ENCODE results near the gene ADAMTSL3. TPM values are rescaled to one million over a fixed set of nuclear protein-coding genes. Genes with fewer than 3 reads are reported as not detected.
"Not testable (repeated sequence)": the region's sequence is repeated elsewhere in the genome, so short reads cannot be mapped to it uniquely, and the experiment has no call there.

The ADAMTSL3 gene
- total RNA-seq, 4 donors from 2014 or later: 3.1 to 48.2 (median 24.6) TPM

DNA sequence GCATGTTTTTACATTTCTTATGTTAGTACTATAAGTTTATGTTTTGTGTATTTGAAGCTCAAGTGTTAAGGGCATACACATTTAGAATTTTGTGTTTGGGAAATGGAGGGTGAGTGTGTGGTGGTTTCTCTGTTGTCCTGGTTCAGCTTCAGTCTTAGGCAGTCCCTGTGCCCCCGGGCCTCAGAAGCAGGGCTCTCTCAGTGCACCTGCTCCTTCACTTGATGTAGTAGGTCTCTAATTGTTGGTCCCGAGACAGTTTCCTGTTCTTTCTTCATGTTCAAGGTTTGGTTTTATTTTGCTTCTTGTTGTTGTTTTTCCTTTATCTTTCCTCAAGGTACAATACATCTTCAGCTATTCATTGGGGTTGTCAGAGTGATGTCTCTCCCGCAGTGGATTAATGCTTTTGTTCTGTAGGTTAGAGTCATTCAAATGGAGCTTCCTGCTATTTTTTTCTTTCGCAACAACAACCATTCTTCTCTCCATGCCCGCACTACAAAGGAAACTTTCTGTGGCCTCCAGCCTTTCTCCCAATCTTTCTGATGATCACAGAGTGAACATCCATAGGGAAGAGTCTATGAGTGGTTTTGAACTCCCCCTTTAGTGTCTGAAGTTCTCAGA is 403.9 kb downstream of the ADAMTSL3 start:
- Histone ChIP-seq H3K9me3 (peaks cover 0 to 11% of the 10 kb centered on the region in 2 donors), H3K27ac (no peak overlapping the region), H3K4me3 (no peak overlapping the region), H3K27me3 (no peaks in the 10 kb centered on the region), H3K36me3 (no peaks in the 10 kb centered on the region), H3K4me1 (no peaks in the 10 kb centered on the region)
- no peak for DNase-seq
- intact Hi-C loops (cut with DNase I; ENCODE audit: low total_unique reads): no loop called here
- no peak for TF ChIP-seq POLR2A (IDR thresholded peaks at IDR 0.05)
- no peak for TF ChIP-seq CTCF (IDR thresholded peaks at IDR 0.05)

GRCh38 chr15:84063674-84064073 is 409.8 kb downstream of the ADAMTSL3 start:
- intact Hi-C loops (cut with DNase I; ENCODE audit: low total_unique reads); H3K27ac ChIP-seq; H3K4me1 ChIP-seq; H3K36me3 ChIP-seq; H3K27me3 ChIP-seq; DNase-seq; H3K4me3 ChIP-seq: not testable (repeated sequence)
- H3K9me3 ChIP-seq: peaks cover 0 to 15% of the 10 kb centered on the region in 2 donors

DNA sequence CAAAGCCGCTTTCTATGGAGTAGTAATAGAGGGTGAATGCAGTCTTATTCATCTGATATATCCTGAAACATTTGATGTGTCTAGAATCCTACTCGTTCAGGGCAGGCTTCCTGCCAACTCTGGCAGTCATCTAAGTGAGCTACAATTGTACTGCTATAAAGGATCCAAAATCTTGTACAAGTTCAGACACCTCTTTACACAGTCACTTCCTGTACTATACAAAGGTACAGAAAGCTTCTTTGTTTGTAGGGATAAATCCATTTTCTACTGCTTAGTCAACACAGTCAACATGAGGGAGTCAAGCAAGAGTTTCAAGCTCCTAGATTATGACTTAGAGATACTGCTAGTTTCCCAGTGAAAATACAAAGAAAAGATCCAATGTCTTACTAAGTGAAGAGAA is 414.8 kb downstream of the ADAMTSL3 start:
- intact Hi-C loops (cut with DNase I; ENCODE audit: low total_unique reads); H3K27me3 ChIP-seq; H3K9me3 ChIP-seq; H3K4me3 ChIP-seq; DNase-seq; H3K4me1 ChIP-seq; H3K36me3 ChIP-seq; H3K27ac ChIP-seq: not testable (repeated sequence)

DNA sequence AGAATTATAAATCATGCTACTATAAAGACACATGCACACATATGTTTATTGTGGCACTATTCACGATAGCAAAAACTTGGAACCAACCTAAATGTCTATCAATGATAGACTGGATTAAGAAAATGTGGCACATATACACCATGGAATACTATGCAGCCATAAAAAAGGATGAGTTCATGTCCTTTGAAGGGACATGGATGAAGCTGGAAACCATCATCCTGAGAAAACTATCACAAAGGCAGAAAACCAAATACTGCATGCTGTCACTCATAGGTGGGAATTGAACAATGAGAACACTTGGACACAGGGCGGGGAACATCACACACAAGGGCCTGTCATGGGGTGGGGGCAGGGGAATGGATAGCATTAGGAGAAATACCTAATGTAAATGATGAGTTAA is 424.1 kb downstream of the ADAMTSL3 start:
- H3K36me3 ChIP-seq; DNase-seq; H3K4me3 ChIP-seq; H3K9me3 ChIP-seq; H3K4me1 ChIP-seq; H3K27me3 ChIP-seq; H3K27ac ChIP-seq; intact Hi-C loops (cut with DNase I; ENCODE audit: low total_unique reads): not testable (repeated sequence)

GRCh38 chr15:84079325-84079884 is 425.5 kb downstream of the ADAMTSL3 start:
- H3K9me3 ChIP-seq; H3K4me3 ChIP-seq; DNase-seq; H3K27ac ChIP-seq; H3K36me3 ChIP-seq; intact Hi-C loops (cut with DNase I; ENCODE audit: low total_unique reads); H3K4me1 ChIP-seq: not testable (repeated sequence)
- H3K27me3 ChIP-seq: peaks cover 0 to 14% of the 10 kb centered on the region in 2 donors

DNA sequence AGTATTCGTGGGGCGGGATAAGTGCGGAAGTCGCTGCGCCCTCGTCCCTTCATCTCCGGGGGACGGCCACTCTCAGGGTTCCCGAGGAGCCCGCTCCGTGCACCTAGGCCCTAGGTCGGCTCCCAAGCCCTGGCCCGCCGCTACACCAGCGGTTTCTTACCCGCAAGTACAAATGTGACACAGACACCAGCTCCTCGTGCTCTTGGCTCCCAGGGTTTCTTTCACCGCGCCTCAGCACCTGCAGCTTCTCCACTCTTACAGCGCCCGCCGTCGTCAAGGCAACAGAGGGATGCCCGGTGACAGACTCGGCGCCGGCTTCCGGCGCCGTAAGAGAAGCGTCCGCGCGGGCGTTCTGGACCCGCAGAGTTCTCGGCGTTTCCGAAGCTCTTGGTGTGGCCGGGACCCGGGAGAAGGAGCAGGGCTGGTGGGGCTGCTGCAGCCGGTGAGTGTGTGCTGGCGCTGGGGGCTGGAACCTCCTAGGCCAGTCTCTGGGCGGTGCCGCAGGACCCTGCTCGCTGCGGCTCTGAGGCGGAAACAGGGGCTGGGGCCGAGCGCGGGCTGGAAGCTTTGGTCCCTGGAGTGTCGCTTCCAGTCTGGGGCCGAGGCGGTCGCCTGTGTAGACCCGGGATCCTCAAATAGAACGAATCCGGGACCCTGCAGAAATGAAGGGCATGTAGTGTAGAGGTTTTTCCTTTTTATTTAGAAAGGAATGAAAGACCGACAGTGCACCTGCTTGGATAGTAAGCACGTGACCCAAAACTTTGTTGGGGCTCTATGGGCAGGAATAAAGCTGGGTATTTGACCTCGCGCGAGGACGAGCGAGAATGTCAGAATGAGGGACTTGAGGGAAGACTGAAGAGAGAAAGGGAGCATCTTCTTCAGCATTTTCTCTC is 426.2 kb downstream of the ADAMTSL3 start:
- Histone ChIP-seq H3K9me3 (no peaks in the 10 kb centered on the region), H3K4me3 (peak overlapping the region; percentile 4 to 9), H3K27ac (no peak overlapping the region), H3K36me3 (no peaks in the 10 kb centered on the region), H3K4me1 (no peaks in the 10 kb centered on the region), H3K27me3 (peaks cover 0 to 17% of the 10 kb centered on the region in 2 donors)
- DNase-seq: peak in 1 of 2 donors; percentile 12
- no peak for TF ChIP-seq CTCF (IDR thresholded peaks at IDR 0.05)
- no peak for TF ChIP-seq POLR2A (IDR thresholded peaks at IDR 0.05)
- intact Hi-C loops (cut with DNase I; ENCODE audit: low total_unique reads): no loop called here

DNA sequence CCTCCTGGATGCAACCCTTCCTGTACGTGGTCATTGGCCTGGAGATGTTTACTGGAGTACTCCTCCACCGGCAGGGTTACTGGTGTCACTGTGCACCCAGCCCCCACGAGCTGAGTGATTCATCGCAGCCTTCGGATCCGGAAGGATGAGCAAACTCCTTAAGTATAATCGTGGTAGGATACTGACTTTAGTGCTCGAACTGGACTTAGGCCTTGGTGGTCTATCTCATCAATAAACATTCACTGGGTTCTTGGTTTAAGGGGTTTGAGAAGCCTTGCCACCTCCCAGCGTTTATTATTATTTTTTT is 426.8 kb downstream of the ADAMTSL3 start:
- DNase-seq; intact Hi-C loops (cut with DNase I; ENCODE audit: low total_unique reads); H3K4me1 ChIP-seq; H3K36me3 ChIP-seq; H3K9me3 ChIP-seq; H3K27ac ChIP-seq: not testable (repeated sequence)
- peak overlapping the region in 1 of 2 donors; percentile 9 for H3K4me3 ChIP-seq
- H3K27me3 ChIP-seq: peaks cover 0 to 18% of the 10 kb centered on the region in 2 donors
